Kidney glomerular epithelial cell (primary cell): ENCODE results near the gene MAGEF1.

Source experiments
- DNase-seq: peaks from one replicate; lab custom pipeline; 2025; lab: John Stamatoyannopoulos, UW

MAGEF1 gene

DNA sequence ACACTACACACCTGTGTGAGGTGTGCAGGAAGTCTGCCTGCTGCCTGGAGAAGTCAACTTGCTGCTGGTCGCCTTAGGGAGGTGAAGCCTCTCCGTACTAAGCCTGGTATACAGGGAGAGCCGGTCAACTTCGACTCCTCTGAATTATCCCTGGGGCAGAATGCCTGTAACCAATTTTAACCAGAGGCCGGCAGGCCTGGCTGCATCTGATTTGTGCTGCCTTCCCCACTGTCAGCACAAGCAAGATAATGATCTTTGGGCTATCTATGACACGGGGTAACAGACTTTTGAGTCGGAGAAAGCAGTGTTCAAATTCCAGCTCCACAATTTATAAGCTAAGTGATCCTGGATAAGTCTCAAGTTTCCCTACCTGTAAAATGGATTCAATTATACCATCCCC is 42.3 kb downstream of the MAGEF1 start:
- no peak for DNase-seq

DNA sequence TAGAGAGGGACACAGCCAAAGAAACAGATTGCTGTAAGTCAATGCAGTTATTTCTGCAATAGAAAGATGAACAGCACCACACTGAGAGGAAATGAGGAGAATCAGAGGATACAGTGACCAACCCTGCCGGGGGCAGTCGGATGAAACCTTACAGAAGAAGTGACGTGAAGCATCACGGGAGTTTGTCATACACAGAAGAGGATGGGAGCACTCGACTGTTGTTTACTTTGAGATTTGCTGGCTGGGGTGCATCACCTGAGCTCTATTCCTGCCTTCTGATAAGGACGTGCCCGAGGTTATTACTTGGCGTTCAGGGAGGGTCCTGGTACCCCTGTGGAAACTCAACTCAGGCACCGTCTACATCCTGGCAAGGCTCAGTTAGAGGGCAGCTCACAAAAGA is 45.4 kb downstream of the MAGEF1 start:
- no peak for DNase-seq

DNA sequence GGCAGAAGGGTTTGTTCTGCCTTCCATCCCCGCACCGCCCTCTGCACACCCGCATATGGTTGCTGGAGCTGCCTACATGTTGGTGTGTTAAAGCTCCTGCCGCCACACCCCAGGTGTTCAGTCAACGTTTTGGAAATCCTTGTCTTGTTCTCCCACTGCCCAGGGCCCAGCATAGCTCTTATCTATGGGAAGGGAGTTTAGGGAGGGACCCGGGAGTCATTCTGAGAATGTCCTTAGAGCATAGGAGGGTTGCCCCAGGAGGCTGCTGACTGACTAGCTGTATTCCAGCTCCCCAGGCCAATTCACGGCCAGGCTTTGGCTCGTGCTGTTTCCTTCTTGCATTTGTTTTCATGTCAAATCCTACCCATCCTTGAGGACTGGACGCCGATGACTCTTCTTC is 46.8 kb downstream of the MAGEF1 start:
- no peak for DNase-seq

DNA sequence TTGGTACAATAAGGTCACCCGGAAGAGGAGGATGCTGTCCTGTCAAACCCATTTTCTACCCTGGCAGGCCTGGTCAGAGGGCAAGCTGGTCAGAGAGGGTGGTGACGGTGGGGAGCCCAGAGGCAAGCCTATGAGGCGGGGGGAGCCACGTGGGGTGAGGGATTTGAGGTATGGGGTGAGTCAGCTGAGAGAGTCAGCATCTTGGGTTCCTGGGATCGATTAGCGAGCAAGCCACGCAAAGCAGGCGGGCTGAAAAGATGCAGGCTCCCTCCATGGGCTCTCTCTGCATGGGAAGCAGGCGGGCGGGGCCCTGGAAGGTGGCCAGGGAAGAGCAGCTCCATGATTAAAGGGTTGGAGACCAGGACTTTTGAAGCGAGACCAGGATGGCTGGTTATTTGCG is 48.1 kb downstream of the MAGEF1 start:
- DNase-seq: no peak

DNA sequence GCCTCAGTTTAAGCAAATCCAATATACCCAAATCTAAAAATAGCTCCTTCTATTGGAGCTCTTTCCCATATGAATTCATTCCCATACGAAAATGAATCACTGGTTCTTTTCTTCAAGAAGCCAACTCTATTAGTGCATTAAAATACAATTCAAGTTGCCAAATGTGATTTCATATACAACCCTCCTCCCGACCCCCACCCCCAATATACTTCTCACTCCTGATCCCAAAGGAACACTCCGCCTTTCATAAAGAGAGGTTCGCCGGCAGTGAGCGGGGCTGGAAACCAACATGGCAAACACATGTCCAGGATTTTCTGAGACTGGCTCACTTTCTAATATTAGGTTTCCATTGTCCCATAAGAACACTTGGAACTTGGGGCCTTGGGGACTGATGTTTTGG is 48.5 kb downstream of the MAGEF1 start:
- DNase-seq: no peak

DNA sequence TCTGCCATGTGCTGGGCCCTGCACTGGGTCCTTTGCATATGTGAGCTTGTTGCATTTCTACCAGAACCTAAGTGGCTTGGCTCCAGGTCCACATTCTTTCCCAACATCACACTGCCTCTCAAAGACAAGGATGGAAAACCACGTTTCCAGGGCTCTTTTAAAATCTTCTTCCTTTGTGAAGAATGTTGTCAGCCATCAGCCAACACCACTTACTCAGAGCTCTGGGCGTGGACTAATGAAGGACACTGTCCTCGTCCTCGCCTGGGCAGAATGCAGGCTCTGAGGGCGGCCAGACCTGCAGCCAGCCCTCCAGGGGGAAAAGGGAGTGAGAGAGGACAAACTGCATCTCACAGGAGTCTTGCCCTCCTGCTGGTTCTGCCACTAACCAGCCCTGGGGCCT is 49.7 kb downstream of the MAGEF1 start:
- no peak for DNase-seq

DNA sequence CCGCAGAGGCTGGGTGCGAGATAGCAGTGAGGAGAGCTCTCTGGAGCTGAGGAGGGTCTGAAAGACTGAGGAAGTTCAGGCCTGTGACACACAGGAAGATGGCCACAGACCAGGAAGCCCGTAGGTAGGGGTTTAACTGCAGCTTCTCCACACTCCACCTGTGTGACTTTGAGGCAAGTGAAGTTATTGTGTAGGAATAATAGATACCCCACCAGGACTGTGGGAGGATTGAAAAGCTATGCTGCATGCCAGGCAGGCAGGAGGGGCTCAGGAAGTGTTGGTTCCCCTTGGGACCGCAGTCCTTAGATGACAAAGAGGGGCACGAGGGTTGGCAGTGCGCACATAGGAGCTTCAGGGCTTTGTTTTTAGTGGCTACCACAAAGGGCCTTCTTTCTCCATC is 50.9 kb downstream of the MAGEF1 start:
- DNase-seq: no peak
